HS-27A (cell line): Measurements from ENCODE around the gene C15orf61.

Source experiments
- DNase-seq: peaks from one replicate; pipeline ENCODE4 v3.0.0-alpha.2; 2012; ENCODE audit warnings: low read depth, missing footprints

The C15orf61 gene

GRCh38 chr15:67549736-67550135 lies 28.8 kb downstream of the C15orf61 start:
- no peak for DNase-seq

- DNase-seq: no peak
These were observed 29.6 kb downstream of the C15orf61 start for GRCh38 chr15:67550522-67550921.

- DNase-seq: no peak
These were observed 30.3 kb downstream of the C15orf61 start for GRCh38 chr15:67551207-67551743.

GRCh38 chr15:67554580-67554979 lies 33.6 kb downstream of the C15orf61 start:
- DNase-seq: no peak

GRCh38 chr15:67556976-67557570 lies 36.1 kb downstream of the C15orf61 start:
- DNase-seq: no peak

GRCh38 chr15:67558502-67558901 lies 37.6 kb downstream of the C15orf61 start:
- no peak for DNase-seq

GRCh38 chr15:67559158-67559557 lies 38.2 kb downstream of the C15orf61 start:
- DNase-seq: no peak

- DNase-seq: no peak
These were observed 38.6 kb downstream of the C15orf61 start for GRCh38 chr15:67559576-67559975.

- DNase-seq: no peak
These were observed 39.4 kb downstream of the C15orf61 start for GRCh38 chr15:67560320-67560719.

- DNase-seq: no peak
These were observed 42.2 kb downstream of the C15orf61 start for GRCh38 chr15:67563092-67563491.

- no peak for DNase-seq
These were observed 43.4 kb downstream of the C15orf61 start for GRCh38 chr15:67564021-67564967.

- no peak for DNase-seq
These were observed 44.0 kb downstream of the C15orf61 start for GRCh38 chr15:67564968-67565345.

GRCh38 chr15:67569668-67570067 lies 48.7 kb downstream of the C15orf61 start:
- DNase-seq: no peak

GRCh38 chr15:67570875-67571647 lies 50.1 kb downstream of the C15orf61 start:
- DNase-seq: no peak

- no peak for DNase-seq
These were observed 50.9 kb downstream of the C15orf61 start for GRCh38 chr15:67571648-67572415.

- DNase-seq: no peak
These were observed 52.3 kb downstream of the C15orf61 start for GRCh38 chr15:67573194-67573593.

GRCh38 chr15:67575039-67575502 lies 54.1 kb downstream of the C15orf61 start:
- no peak for DNase-seq

GRCh38 chr15:67578020-67578600 lies 57.2 kb downstream of the C15orf61 start:
- DNase-seq: no peak

- DNase-seq: no peak
These were observed 58.2 kb downstream of the C15orf61 start for GRCh38 chr15:67579164-67579563.
